HCT116 (cell line): Measurements from ENCODE around the gene HIBADH. TPM values are rescaled to one million over a fixed set of nuclear protein-coding genes. Genes with fewer than 3 reads are reported as not detected.

ENCODE experiments used
- ATAC-seq: fragments of 200-7000 bp; cut with Tn5 transposase; 2 replicates; pipeline ENCODE4 v1.9.1; 2020; ENCODE audit warnings: mild to moderate bottlenecking, moderate library complexity
- BruUV-seq: library from RNA; stranded (reverse); fragments of 400-500 nt; replicated peaks from 2 replicates; lab custom pipeline; 2021; lab: Mats Ljungman, UMichigan
- CTCF ChIA-PET: fragments of 300-600 bp; sonication (Branson Sonifier 250); formaldehyde crosslinking; loops from one replicate; lab custom pipeline; 2021; ENCODE audit warnings: antibody characterized with exemption; lab: Charles Lee
- POLR2A ChIA-PET: fragments of 300-600, 350-600 bp; sonication (Branson Sonifier 250); formaldehyde crosslinking; loops from one replicate; lab custom pipeline; 2021; ENCODE audit warnings: antibody characterized with exemption; lab: Charles Lee
- RAD21 ChIA-PET, 2 experiments: fragments of 300-600 bp; sonication (Branson Sonifier 250); formaldehyde crosslinking; loops; one replicate each; lab custom pipeline; 2023; ENCODE audit warnings: low total read pairs in 2 of 2; ENCODE audit not compliant: uncharacterized antibody in 2 of 2, unreplicated experiment in 2 of 2, low non-redundant PET in 1 of 2; lab: Charles Lee
- DNase-seq: peaks from one replicate; pipeline ENCODE4 v3.0.0-alpha.2; 2010; ENCODE audit warnings: low read depth, low spot score
- H2AFZ ChIP-seq: fragments of 200-600 bp; shearing (Covaris generic), sonication (generic); 2 replicates; pipeline ENCODE4 v1.6.1; 2017; ENCODE audit warnings: low read depth, mixed run types, mixed read lengths, antibody characterized with exemption, low read length; ENCODE audit not compliant: poor library complexity, severe bottlenecking
- H3K27ac ChIP-seq: 2 replicates; pipeline ENCODE4 v1.5.1; 2012; ENCODE audit warnings: low read depth, low read length
- H3K27me3 ChIP-seq: fragments of 200-600 bp; sonication (generic); 2 replicates; pipeline ENCODE4 v1.6.1; 2016; ENCODE audit warnings: mixed run types, low read length, mixed read lengths; ENCODE audit not compliant: insufficient read depth
- H3K36me3 ChIP-seq, 2 experiments: fragments of 200-500 bp in 1 of 2; fragments of 200-600 bp in 1 of 2; sonication (Bioruptor generic) in 1 of 2; sonication (generic) in 1 of 2; 2 replicates each; pipeline versions ENCODE4 v1.5.1 to v1.6.1; 2014 to 2016; ENCODE audit warnings: low read length in 2 of 2, inconsistent platforms in 1 of 2, mixed read lengths in 1 of 2, mixed run types in 1 of 2; ENCODE audit not compliant: insufficient read depth in 2 of 2, control insufficient read depth in 1 of 2
- H3K4me1 ChIP-seq, 2 experiments: fragments of 200-600 bp in 1 of 2; sonication (generic) in 1 of 2; 2 replicates each; pipeline versions ENCODE4 v1.5.1 to v1.6.1; 2012 to 2017; ENCODE audit warnings: low read length in 2 of 2, inconsistent platforms in 1 of 2, mild to moderate bottlenecking in 1 of 2, mixed read lengths in 1 of 2, mixed run types in 1 of 2, moderate library complexity in 1 of 2; ENCODE audit not compliant: insufficient read depth in 2 of 2, control insufficient read depth in 1 of 2
- H3K4me2 ChIP-seq: fragments of 200-600 bp; sonication (generic); 2 replicates; pipeline ENCODE4 v1.6.1; 2017; ENCODE audit warnings: mixed run types, low read length, mixed read lengths
- H3K4me3 ChIP-seq, 2 experiments: fragments of 200-600 bp in 1 of 2; sonication (generic) in 1 of 2; replicated peaks in 1 of 2; 2 replicates each; pipeline ENCODE4 v1.5.1; 2011 to 2016; ENCODE audit warnings: low read length in 2 of 2, control low read depth in 1 of 2, low read depth in 1 of 2, mild to moderate bottlenecking in 1 of 2, mixed read lengths in 1 of 2, mixed run types in 1 of 2
- H3K79me2 ChIP-seq: fragments of 200-600 bp; sonication (generic); 2 replicates; pipeline ENCODE4 v1.6.1; 2017; ENCODE audit warnings: mild to moderate bottlenecking, mixed run types, low read length, moderate library complexity, mixed read lengths; ENCODE audit not compliant: insufficient read depth
- H3K9ac ChIP-seq: fragments of 200-600 bp; sonication (generic); 2 replicates; pipeline ENCODE4 v1.6.1; 2016; ENCODE audit warnings: low read length, mixed read lengths
- H3K9me2 ChIP-seq: fragments of 200-600 bp; sonication (generic), shearing (Covaris generic); 2 replicates; pipeline ENCODE4 v1.6.1; 2017; ENCODE audit warnings: mixed run types, mild to moderate bottlenecking, moderate library complexity; ENCODE audit not compliant: insufficient read depth
- H3K9me3 ChIP-seq, 2 experiments: fragments of 200-500 bp in 1 of 2; fragments of 200-600 bp in 1 of 2; sonication (Bioruptor generic) in 1 of 2; sonication (generic) in 1 of 2; 2 replicates each; pipeline ENCODE4 v1.6.1; 2014 to 2017; ENCODE audit warnings: low read length in 2 of 2, mixed read lengths in 2 of 2, inconsistent platforms in 1 of 2, low read depth in 1 of 2, mild to moderate bottlenecking in 1 of 2, mixed run types in 1 of 2, moderate library complexity in 1 of 2; ENCODE audit not compliant: control insufficient read depth in 1 of 2, insufficient read depth in 1 of 2
- H4K20me1 ChIP-seq: fragments of 200-600 bp; sonication (generic), shearing (Covaris generic); 2 replicates; pipeline ENCODE4 v1.6.1; 2017; ENCODE audit warnings: mixed run types, mild to moderate bottlenecking, moderate library complexity; ENCODE audit not compliant: insufficient read depth
- CBX3 ChIP-seq: IDR thresholded peaks from 2 replicates; pipeline ENCODE4 v1.6.1; 2012; ENCODE audit warnings: low read depth
- CEBPB ChIP-seq: IDR thresholded peaks from 2 replicates; pipeline ENCODE4 v1.6.1; 2012; ENCODE audit warnings: low read depth
- EGR1 ChIP-seq: IDR thresholded peaks from 2 replicates; pipeline ENCODE4 v1.6.1; 2012; ENCODE audit warnings: low read depth
- EZH2 ChIP-seq: fragments of 200-600 bp; sonication (generic); IDR thresholded peaks from 2 replicates; pipeline ENCODE4 v1.6.1; 2017; ENCODE audit warnings: antibody characterized with exemption, mixed run types
- FOSL1 ChIP-seq: IDR thresholded peaks from 2 replicates; pipeline ENCODE4 v1.6.1; 2012; ENCODE audit warnings: low read depth
- JUND ChIP-seq: IDR thresholded peaks from 2 replicates; pipeline ENCODE4 v1.6.1; 2012
- POLR2A ChIP-seq: IDR thresholded peaks from 2 replicates; pipeline ENCODE4 v1.7.0; 2011; ENCODE audit warnings: borderline replicate concordance; ENCODE audit not compliant: insufficient read depth, insufficient read length; ENCODE audit errors: extremely low read depth
- POLR2AphosphoS5 ChIP-seq: IDR thresholded peaks from 2 replicates; pipeline ENCODE4 v1.6.1; 2011; ENCODE audit warnings: mild to moderate bottlenecking, low read depth, low read length, moderate library complexity
- SP1 ChIP-seq: IDR thresholded peaks from 2 replicates; pipeline ENCODE4 v1.6.1; 2012; ENCODE audit warnings: low read depth
- ZFX ChIP-seq: fragments of 450-650 bp; IDR thresholded peaks from 2 replicates; pipeline ENCODE4 v1.6.1; 2017
- intact Hi-C: fragments of 100-400 bp; cut with micrococcal nuclease; formaldehyde crosslinking; loops from 2 replicates; pipeline ENCODE4 v1.10.0; 2022
- total RNA-seq: library from RNA; stranded (reverse); gene quantifications from one replicate; pipeline ENCODE4 v1.2.1, GENCODE V29; 2021; ENCODE audit not compliant: unreplicated experiment
- TF ChIP-seq, protein P1 (sequence below), 3 experiments: fragments of 200-600 bp in 1 of 3; sonication (generic) in 1 of 3; IDR thresholded peaks in 2 of 3; conservative IDR thresholded peaks in 1 of 3; 2 replicates each; pipeline ENCODE4 v1.5.1; 2012 to 2017; ENCODE audit warnings: low read depth in 2 of 3, low read length in 2 of 3, antibody characterized with exemption in 1 of 3, borderline replicate concordance in 1 of 3, control low read depth in 1 of 3, mild to moderate bottlenecking in 1 of 3, mixed read lengths in 1 of 3, mixed run types in 1 of 3, moderate library complexity in 1 of 3; ENCODE audit not compliant: insufficient read depth in 1 of 3
- TF ChIP-seq, protein P2 (sequence below): IDR thresholded peaks from 2 replicates; pipeline ENCODE4 v1.6.1; 2012
- TF ChIP-seq, protein P3 (sequence below): IDR thresholded peaks from 2 replicates; pipeline ENCODE4 v1.6.1; 2011; ENCODE audit warnings: mild to moderate bottlenecking, low read length, moderate library complexity; ENCODE audit not compliant: insufficient replicate concordance; ENCODE audit errors: extremely low read depth

HIBADH gene
- total RNA-seq, 1 experiment from 2014 or later = 32.4 TPM

GRCh38 chr7:27603813-27604212 lies 58.9 kb downstream of the HIBADH start (continued):
- TF ChIP-seq CEBPB = no peak
- TF ChIP-seq EGR1 = no peak
- TF ChIP-seq FOSL1 = no peak
- no peak for TF ChIP-seq EZH2

DNA sequence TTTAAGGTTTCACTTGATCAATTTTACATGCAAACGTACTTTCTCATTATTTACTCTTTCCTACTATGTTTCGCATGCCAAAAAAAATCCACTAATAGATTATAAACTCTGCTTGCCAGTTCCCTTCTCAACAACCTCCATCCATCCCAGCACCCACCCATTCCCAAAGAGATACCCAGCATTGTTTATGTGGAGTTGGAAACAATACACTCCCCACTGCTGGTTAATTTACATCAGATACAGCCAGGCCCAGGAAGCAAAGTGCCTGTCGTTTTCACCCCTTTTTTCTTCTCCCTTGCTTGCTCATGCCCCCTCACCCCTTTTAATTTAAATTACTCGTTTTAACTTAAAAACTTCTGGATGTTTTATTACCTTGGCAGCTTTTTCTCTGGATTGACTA lies 59.9 kb downstream of the HIBADH start:
- no peak overlapping the region for H3K27ac ChIP-seq
- ChIA-PET CTCF (no interaction called here), POLR2A (no interaction called here), RAD21 (no interaction called here)
- ATAC-seq (no peak), DNase-seq (no peak)
- intact Hi-C loops = no loop called here
- no peak overlapping the region for H3K4me2 ChIP-seq
- H2AFZ ChIP-seq = no peak overlapping the region
- no peaks in the 10 kb centered on the region for H3K4me1 ChIP-seq
- no peak overlapping the region for H3K4me3 ChIP-seq
- H3K36me3 ChIP-seq = no peaks in the 10 kb centered on the region
- TF ChIP-seq, protein P1, sequence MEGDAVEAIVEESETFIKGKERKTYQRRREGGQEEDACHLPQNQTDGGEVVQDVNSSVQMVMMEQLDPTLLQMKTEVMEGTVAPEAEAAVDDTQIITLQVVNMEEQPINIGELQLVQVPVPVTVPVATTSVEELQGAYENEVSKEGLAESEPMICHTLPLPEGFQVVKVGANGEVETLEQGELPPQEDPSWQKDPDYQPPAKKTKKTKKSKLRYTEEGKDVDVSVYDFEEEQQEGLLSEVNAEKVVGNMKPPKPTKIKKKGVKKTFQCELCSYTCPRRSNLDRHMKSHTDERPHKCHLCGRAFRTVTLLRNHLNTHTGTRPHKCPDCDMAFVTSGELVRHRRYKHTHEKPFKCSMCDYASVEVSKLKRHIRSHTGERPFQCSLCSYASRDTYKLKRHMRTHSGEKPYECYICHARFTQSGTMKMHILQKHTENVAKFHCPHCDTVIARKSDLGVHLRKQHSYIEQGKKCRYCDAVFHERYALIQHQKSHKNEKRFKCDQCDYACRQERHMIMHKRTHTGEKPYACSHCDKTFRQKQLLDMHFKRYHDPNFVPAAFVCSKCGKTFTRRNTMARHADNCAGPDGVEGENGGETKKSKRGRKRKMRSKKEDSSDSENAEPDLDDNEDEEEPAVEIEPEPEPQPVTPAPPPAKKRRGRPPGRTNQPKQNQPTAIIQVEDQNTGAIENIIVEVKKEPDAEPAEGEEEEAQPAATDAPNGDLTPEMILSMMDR (IDR thresholded peaks at IDR 0.05 in 2 of 3, conservative IDR thresholded peaks at IDR 0.05 in 1 of 3; ENCODE audit: borderline replicate concordance in 1 of 3, insufficient read depth in 1 of 3, low read depth in 2 of 3, low read length in 2 of 3) = no peak
- TF ChIP-seq ZFX (no peak), CBX3 (no peak), POLR2AphosphoS5 (no peak), SP1 (no peak), JUND (no peak), POLR2A (no peak)
- TF ChIP-seq, protein P2, sequence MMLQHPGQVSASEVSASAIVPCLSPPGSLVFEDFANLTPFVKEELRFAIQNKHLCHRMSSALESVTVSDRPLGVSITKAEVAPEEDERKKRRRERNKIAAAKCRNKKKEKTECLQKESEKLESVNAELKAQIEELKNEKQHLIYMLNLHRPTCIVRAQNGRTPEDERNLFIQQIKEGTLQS = no peak
- TF ChIP-seq, protein P3, sequence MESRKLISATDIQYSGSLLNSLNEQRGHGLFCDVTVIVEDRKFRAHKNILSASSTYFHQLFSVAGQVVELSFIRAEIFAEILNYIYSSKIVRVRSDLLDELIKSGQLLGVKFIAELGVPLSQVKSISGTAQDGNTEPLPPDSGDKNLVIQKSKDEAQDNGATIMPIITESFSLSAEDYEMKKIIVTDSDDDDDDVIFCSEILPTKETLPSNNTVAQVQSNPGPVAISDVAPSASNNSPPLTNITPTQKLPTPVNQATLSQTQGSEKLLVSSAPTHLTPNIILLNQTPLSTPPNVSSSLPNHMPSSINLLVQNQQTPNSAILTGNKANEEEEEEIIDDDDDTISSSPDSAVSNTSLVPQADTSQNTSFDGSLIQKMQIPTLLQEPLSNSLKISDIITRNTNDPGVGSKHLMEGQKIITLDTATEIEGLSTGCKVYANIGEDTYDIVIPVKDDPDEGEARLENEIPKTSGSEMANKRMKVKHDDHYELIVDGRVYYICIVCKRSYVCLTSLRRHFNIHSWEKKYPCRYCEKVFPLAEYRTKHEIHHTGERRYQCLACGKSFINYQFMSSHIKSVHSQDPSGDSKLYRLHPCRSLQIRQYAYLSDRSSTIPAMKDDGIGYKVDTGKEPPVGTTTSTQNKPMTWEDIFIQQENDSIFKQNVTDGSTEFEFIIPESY = no peak
- peaks cover 4% of the 10 kb centered on the region; the same call in 1 of the 2 replicates for H4K20me1 ChIP-seq
- no peaks in the 10 kb centered on the region for H3K79me2 ChIP-seq
- H3K9me2 ChIP-seq = no peaks in the 10 kb centered on the region
- no peaks in the 10 kb centered on the region for H3K27me3 ChIP-seq
- BruUV-seq = no TSS peak
- H3K9me3 ChIP-seq = no peaks in the 10 kb centered on the region
- no peak overlapping the region for H3K9ac ChIP-seq
